SKM-1 (cell line): Measurements from ENCODE around the gene LTBP2.

ENCODE experiments used
- DNase-seq: peaks from one replicate; lab custom pipeline; 2025; ENCODE audit not compliant: unreplicated experiment; lab: John Stamatoyannopoulos, UW

LTBP2 gene

GRCh38 chr14:74592476-74593201 is 19.4 kb downstream of the LTBP2 start:
- no peak for DNase-seq

GRCh38 chr14:74591899-74592298 is 20.1 kb downstream of the LTBP2 start:
- DNase-seq, result no peak

GRCh38 chr14:74591394-74591793 is 20.6 kb downstream of the LTBP2 start:
- no peak for DNase-seq

- DNase-seq, result no peak
Measured at GRCh38 chr14:74589291-74589879, 22.7 kb downstream of the LTBP2 start.

- no peak for DNase-seq
Measured at GRCh38 chr14:74587363-74587707, 24.7 kb downstream of the LTBP2 start.

- DNase-seq, result no peak
Measured at GRCh38 chr14:74586681-74587362, 25.2 kb downstream of the LTBP2 start.

GRCh38 chr14:74585406-74586335 is 26.4 kb downstream of the LTBP2 start:
- no peak for DNase-seq

- DNase-seq, result no peak
Measured at GRCh38 chr14:74584951-74585350, 27.1 kb downstream of the LTBP2 start.

- DNase-seq, result no peak
Measured at GRCh38 chr14:74583689-74584434, 28.2 kb downstream of the LTBP2 start.

- no peak for DNase-seq
Measured at GRCh38 chr14:74582910-74583581, 29.0 kb downstream of the LTBP2 start.

GRCh38 chr14:74580275-74580672 is 31.8 kb downstream of the LTBP2 start:
- no peak for DNase-seq

- no peak for DNase-seq
Measured at GRCh38 chr14:74579447-74580274, 32.4 kb downstream of the LTBP2 start.

- DNase-seq, result no peak
Measured at GRCh38 chr14:74578479-74578878, 33.6 kb downstream of the LTBP2 start.

- no peak for DNase-seq
Measured at GRCh38 chr14:74577948-74578275, 34.1 kb downstream of the LTBP2 start.

GRCh38 chr14:74577247-74577947 is 34.6 kb downstream of the LTBP2 start:
- no peak for DNase-seq

- DNase-seq, result no peak
Measured at GRCh38 chr14:74575936-74576335, 36.1 kb downstream of the LTBP2 start.

GRCh38 chr14:74575507-74575906 is 36.5 kb downstream of the LTBP2 start:
- DNase-seq, result no peak

- no peak for DNase-seq
Measured at GRCh38 chr14:74574706-74575105, 37.3 kb downstream of the LTBP2 start.

GRCh38 chr14:74574090-74574433 is 38.0 kb downstream of the LTBP2 start:
- no peak for DNase-seq
